PC-3 (cell line): ENCODE measurements around the gene CNTN6. TPM values are rescaled to one million over a fixed set of nuclear protein-coding genes. Genes with fewer than 3 reads are reported as not detected.

Experiments
- ATAC-seq: fragments of 200-7000 bp; cut with Tn5 transposase; 2 replicates; pipeline ENCODE4 v1.9.1; 2020; ENCODE audit warnings: mild to moderate bottlenecking, moderate library complexity
- BruUV-seq: library from RNA; stranded (reverse); fragments of 400-500 nt; replicated peaks from 2 replicates; lab custom pipeline; 2021; lab: Mats Ljungman, UMichigan
- CTCF ChIA-PET: fragments of 300-600 bp; sonication (Branson Sonifier 250); formaldehyde crosslinking; loops from one replicate; lab custom pipeline; 2022; ENCODE audit warnings: antibody characterized with exemption; lab: Charles Lee
- POLR2A ChIA-PET: fragments of 300-600 bp; sonication (Branson Sonifier 250); formaldehyde crosslinking; loops from one replicate; lab custom pipeline; 2022; ENCODE audit warnings: antibody characterized with exemption; ENCODE audit not compliant: unreplicated experiment; lab: Charles Lee
- DNase-seq: peaks from one replicate; pipeline ENCODE4 v3.0.0-alpha.2; 2015
- H2AFZ ChIP-seq: fragments of 300-600 bp; sonication (generic); 2 replicates; pipeline ENCODE4 v1.6.0; 2016; ENCODE audit warnings: antibody characterized with exemption, low read length
- H3F3A ChIP-seq: fragments of 300-600 bp; sonication (generic); one replicate; pipeline ENCODE4 v1.6.0; 2017; ENCODE audit warnings: antibody characterized with exemption, low read length, control low read depth, mild to moderate bottlenecking; ENCODE audit not compliant: unreplicated experiment
- H3K27ac ChIP-seq: fragments of 300-600 bp; sonication (generic); 2 replicates; pipeline ENCODE4 v1.5.1; 2016; ENCODE audit warnings: mild to moderate bottlenecking, low read length
- H3K27me3 ChIP-seq: fragments of 300-600 bp; sonication (generic); 2 replicates; pipeline ENCODE4 v1.6.1; 2016; ENCODE audit warnings: low read length, mixed read lengths
- H3K36me3 ChIP-seq: fragments of 300-600 bp; sonication (generic); 2 replicates; pipeline ENCODE4 v1.6.1; 2016; ENCODE audit warnings: low read depth, mixed run types, low read length, mixed read lengths
- H3K4me1 ChIP-seq: fragments of 300-600 bp; sonication (generic); 2 replicates; pipeline ENCODE4 v1.5.1; 2016; ENCODE audit warnings: low read length; ENCODE audit not compliant: insufficient read depth
- H3K4me2 ChIP-seq: fragments of 300-600 bp; sonication (generic); 2 replicates; pipeline ENCODE4 v1.6.0; 2016; ENCODE audit warnings: low read length
- H3K4me3 ChIP-seq: fragments of 300-600 bp; sonication (generic); 2 replicates; pipeline ENCODE4 v1.5.1; 2016; ENCODE audit warnings: mild to moderate bottlenecking, low read length, mixed read lengths
- H3K79me2 ChIP-seq: fragments of 300-600 bp; sonication (generic); 2 replicates; pipeline ENCODE4 v1.6.1; 2017; ENCODE audit warnings: low read length, mixed read lengths
- H3K9ac ChIP-seq: fragments of 300-600 bp; sonication (generic); 2 replicates; pipeline ENCODE4 v1.6.0; 2016; ENCODE audit warnings: mild to moderate bottlenecking, low read length
- H3K9me2 ChIP-seq: fragments of 300-600 bp; sonication (generic); replicated peaks from 2 replicates; pipeline ENCODE4 v1.6.1; 2016; ENCODE audit warnings: mixed run types, low read length, mixed read lengths
- H3K9me3 ChIP-seq: fragments of 300-600 bp; sonication (generic); 2 replicates; pipeline ENCODE4 v1.6.1; 2016; ENCODE audit warnings: low read length, mixed read lengths
- H4K20me1 ChIP-seq: fragments of 300-600 bp; sonication (generic); 2 replicates; pipeline ENCODE4 v1.6.1; 2016; ENCODE audit warnings: low read length, mixed read lengths
- CTCF ChIP-seq: fragments of 300-600 bp; sonication (generic); conservative IDR thresholded peaks from 2 replicates; pipeline ENCODE4 v1.5.1; 2017; ENCODE audit warnings: antibody characterized with exemption, low read depth, mild to moderate bottlenecking, low read length
- EZH2 ChIP-seq: fragments of 300-600 bp; sonication (generic); IDR thresholded peaks from one replicate; pipeline ENCODE4 v1.6.1; 2017; ENCODE audit warnings: antibody characterized with exemption, mild to moderate bottlenecking, low read length; ENCODE audit not compliant: unreplicated experiment
- EZH2phosphoT487 ChIP-seq: fragments of 300-600 bp; sonication (generic); IDR thresholded peaks from 2 replicates; pipeline ENCODE4 v1.6.1; 2018; ENCODE audit warnings: mild to moderate bottlenecking, antibody characterized with exemption, low read length, borderline replicate concordance
- intact Hi-C: fragments of 100-400 bp; cut with micrococcal nuclease; formaldehyde crosslinking; loops from 2 replicates; pipeline ENCODE4 v1.9.0; 2023
- total RNA-seq: library from RNA; depleted of rRNA; stranded (reverse); fragments of >200 nt; gene quantifications from 2 replicates; pipeline ENCODE4 v1.2.3, GENCODE V29; 2014

CNTN6 gene
- total RNA-seq, 1 experiment from 2014 or later: not detected

GRCh38 chr3:1330107-1330506 lies 237.3 kb downstream of the CNTN6 start:
- CTCF ChIA-PET: no interaction called here
- H4K20me1 ChIP-seq: no peaks in the 10 kb centered on the region
- H3F3A ChIP-seq: no peaks in the 10 kb centered on the region
- no peak for DNase-seq
- no peak overlapping the region for H2AFZ ChIP-seq
- H3K4me1 ChIP-seq: no peaks in the 10 kb centered on the region
- TF ChIP-seq CTCF: no peak
- no peak for TF ChIP-seq EZH2phosphoT487
- TF ChIP-seq EZH2: no peak
- POLR2A ChIA-PET: no interaction called here
- no peak overlapping the region for H3K4me2 ChIP-seq
- no TSS peak for BruUV-seq
- no peak overlapping the region for H3K27ac ChIP-seq
- ATAC-seq: no peak
- no peaks in the 10 kb centered on the region for H3K79me2 ChIP-seq
- H3K36me3 ChIP-seq: no peaks in the 10 kb centered on the region
- H3K9ac ChIP-seq: no peak overlapping the region
- peaks cover 46% of the 10 kb centered on the region for H3K9me3 ChIP-seq
- H3K27me3 ChIP-seq: no peaks in the 10 kb centered on the region
- no peak overlapping the region for H3K4me3 ChIP-seq
- H3K9me2 ChIP-seq: no peaks in the 10 kb centered on the region
- intact Hi-C loops: no loop called here

GRCh38 chr3:1346386-1346785 lies 253.6 kb downstream of the CNTN6 start:
- no peak overlapping the region for H3K9ac ChIP-seq
- intact Hi-C loops: no loop called here
- no peak overlapping the region for H2AFZ ChIP-seq
- POLR2A ChIA-PET: no interaction called here
- H3F3A ChIP-seq: no peaks in the 10 kb centered on the region
- H3K27ac ChIP-seq: no peak overlapping the region
- no peaks in the 10 kb centered on the region for H3K4me1 ChIP-seq
- H3K9me3 ChIP-seq: peaks cover 19% of the 10 kb centered on the region
- no peak for TF ChIP-seq CTCF
- TF ChIP-seq EZH2phosphoT487: no peak
- TF ChIP-seq EZH2: no peak
- no peak overlapping the region for H3K4me3 ChIP-seq
- no peaks in the 10 kb centered on the region for H3K79me2 ChIP-seq
- H4K20me1 ChIP-seq: no peaks in the 10 kb centered on the region
- DNase-seq (no peak), ATAC-seq (no peak)
- H3K9me2 ChIP-seq: no peaks in the 10 kb centered on the region
- no peaks in the 10 kb centered on the region for H3K27me3 ChIP-seq
- CTCF ChIA-PET: no interaction called here
- no peaks in the 10 kb centered on the region for H3K36me3 ChIP-seq
- BruUV-seq: no TSS peak
- no peak overlapping the region for H3K4me2 ChIP-seq

GRCh38 chr3:1348547-1348946 lies 255.7 kb downstream of the CNTN6 start:
- ATAC-seq (no peak), DNase-seq (no peak)
- H3K4me2 ChIP-seq: no peak overlapping the region
- H3K27me3 ChIP-seq: no peaks in the 10 kb centered on the region
- H3K9ac ChIP-seq: no peak overlapping the region
- H3K4me3 ChIP-seq: no peak overlapping the region
- no peaks in the 10 kb centered on the region for H4K20me1 ChIP-seq
- no TSS peak for BruUV-seq
- no peak overlapping the region for H3K27ac ChIP-seq
- CTCF ChIA-PET: no interaction called here
- H3K79me2 ChIP-seq: no peaks in the 10 kb centered on the region
- POLR2A ChIA-PET: no interaction called here
- no peaks in the 10 kb centered on the region for H3K36me3 ChIP-seq
- peaks cover 28% of the 10 kb centered on the region for H3K9me3 ChIP-seq
- H2AFZ ChIP-seq: no peak overlapping the region
- intact Hi-C loops: no loop called here
- H3F3A ChIP-seq: no peaks in the 10 kb centered on the region
- H3K9me2 ChIP-seq: no peaks in the 10 kb centered on the region
- TF ChIP-seq EZH2phosphoT487 (no peak), EZH2 (no peak)
- H3K4me1 ChIP-seq: no peaks in the 10 kb centered on the region
